Measurements from ENCODE around the gene KCNF1.
"Not testable (repeated sequence)": the region's sequence is repeated elsewhere in the genome, so short reads cannot be mapped to it uniquely, and the experiment has no call there.

The KCNF1 gene

GRCh38 chr2:10951558-10952414, 40.1 kb downstream of the KCNF1 start:
- no peak for DNase-seq (ENCODE audit: low spot score)
- in situ Hi-C loops (cut with MboI; ENCODE audit: low sequenced_read_pairs, unreplicated experiment), result no loop called here
- TF ChIP-seq, protein P1, sequence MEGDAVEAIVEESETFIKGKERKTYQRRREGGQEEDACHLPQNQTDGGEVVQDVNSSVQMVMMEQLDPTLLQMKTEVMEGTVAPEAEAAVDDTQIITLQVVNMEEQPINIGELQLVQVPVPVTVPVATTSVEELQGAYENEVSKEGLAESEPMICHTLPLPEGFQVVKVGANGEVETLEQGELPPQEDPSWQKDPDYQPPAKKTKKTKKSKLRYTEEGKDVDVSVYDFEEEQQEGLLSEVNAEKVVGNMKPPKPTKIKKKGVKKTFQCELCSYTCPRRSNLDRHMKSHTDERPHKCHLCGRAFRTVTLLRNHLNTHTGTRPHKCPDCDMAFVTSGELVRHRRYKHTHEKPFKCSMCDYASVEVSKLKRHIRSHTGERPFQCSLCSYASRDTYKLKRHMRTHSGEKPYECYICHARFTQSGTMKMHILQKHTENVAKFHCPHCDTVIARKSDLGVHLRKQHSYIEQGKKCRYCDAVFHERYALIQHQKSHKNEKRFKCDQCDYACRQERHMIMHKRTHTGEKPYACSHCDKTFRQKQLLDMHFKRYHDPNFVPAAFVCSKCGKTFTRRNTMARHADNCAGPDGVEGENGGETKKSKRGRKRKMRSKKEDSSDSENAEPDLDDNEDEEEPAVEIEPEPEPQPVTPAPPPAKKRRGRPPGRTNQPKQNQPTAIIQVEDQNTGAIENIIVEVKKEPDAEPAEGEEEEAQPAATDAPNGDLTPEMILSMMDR (IDR thresholded peaks at IDR 0.05; ENCODE audit: borderline replicate concordance, control extremely low read depth, extremely low read depth, insufficient read depth, missing control alignments), result no peak

GRCh38 chr2:10954416-10954815, 42.7 kb downstream of the KCNF1 start:
- TF ChIP-seq, protein P1 (IDR thresholded peaks at IDR 0.05; ENCODE audit: borderline replicate concordance, control extremely low read depth, extremely low read depth, insufficient read depth, missing control alignments), result no peak
- in situ Hi-C loops (cut with MboI; ENCODE audit: low sequenced_read_pairs, unreplicated experiment), result no loop called here
- DNase-seq (ENCODE audit: low spot score), result no peak

DNA sequence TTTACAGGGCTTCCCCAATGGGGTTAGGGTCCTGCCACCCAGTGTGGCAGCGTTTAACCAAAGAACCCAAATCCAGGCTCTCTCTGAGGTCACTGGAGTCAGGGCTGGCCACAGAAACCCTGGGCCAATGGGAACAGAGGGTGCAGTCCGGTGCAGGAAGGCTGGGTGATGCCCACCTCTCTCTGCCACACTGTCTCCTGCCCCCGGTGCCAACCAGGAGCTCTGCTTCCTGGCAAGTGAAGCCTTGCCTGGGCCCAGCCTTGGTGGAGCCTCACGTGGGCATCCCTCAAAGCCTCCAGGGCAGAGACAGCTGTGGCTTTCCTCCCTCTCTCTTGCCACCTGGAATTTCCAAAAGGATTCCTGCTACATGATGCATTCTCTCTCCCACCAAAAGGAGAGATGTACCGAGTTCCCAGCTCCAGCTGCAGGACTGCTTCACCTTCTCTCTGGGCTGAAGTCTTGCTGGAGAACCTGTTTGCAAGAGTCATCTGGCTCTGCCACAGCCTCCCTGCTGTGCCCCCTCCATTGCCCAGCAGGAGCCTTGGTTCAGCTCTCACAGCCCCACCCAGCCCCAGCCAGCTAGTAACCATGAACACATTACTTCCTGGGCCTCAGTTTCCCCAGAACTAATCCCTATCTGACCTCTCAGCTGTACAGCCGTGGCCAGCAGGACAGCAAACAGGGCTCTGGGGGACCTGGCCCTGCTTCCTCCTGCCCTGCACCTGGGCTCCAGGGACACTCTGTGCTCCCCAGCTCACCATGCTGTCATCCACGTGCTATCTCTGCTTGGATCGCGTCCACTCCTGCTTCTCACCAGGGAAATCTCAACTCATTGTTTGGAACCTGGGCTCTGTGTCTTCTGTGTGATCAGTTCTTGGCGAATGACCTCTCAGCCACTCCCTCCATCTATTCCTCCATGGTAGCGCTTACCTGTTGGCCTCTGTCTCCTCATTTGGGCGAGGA, 43.4 kb downstream of the KCNF1 start:
- DNase-seq (ENCODE audit: low spot score), result no peak
- TF ChIP-seq, protein P1 (IDR thresholded peaks at IDR 0.05; ENCODE audit: borderline replicate concordance, control extremely low read depth, extremely low read depth, insufficient read depth, missing control alignments), result no peak
- in situ Hi-C loops (cut with MboI; ENCODE audit: low sequenced_read_pairs, unreplicated experiment), result no loop called here

DNA sequence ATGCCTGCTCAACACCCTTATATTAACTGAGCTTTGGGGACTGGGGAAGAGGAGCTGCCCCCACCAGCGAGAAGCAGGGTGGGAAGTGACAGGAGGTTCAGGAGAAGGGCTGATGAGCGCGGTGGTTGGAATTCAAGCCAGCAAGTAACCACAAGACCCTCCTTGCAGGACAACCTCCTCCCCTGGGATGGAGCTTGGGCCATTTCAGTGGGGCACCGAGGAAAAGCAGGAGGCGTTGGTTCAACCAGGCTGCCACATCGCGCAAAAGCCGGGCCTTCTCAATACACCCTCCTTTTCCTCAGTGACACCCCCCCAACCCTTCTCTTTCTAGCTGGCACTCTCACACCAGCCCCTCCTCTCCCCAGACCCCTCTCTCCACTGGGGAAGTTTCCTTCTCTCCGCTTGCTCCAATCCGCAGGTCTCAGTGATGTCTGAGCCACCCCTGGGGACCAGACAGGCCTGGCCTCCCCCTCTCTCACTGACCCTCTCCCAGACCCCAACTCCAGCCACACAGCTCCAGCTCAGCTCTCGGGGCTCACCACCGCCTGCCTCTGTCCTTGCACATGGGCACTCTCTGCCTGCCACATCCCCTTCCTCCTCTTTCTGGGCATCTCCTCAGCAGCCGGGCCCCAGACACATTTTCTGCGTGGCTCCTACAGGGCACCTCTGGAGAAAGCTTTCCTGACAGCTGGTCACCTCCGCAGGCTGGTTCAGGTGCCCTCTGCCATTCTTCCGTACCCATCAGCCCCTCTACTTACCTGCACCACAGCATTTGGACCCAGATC, 44.5 kb downstream of the KCNF1 start:
- TF ChIP-seq, protein P1 (IDR thresholded peaks at IDR 0.05; ENCODE audit: borderline replicate concordance, control extremely low read depth, extremely low read depth, insufficient read depth, missing control alignments), result no peak
- in situ Hi-C loops (cut with MboI; ENCODE audit: low sequenced_read_pairs, unreplicated experiment), result no loop called here
- DNase-seq (ENCODE audit: low spot score), result no peak

DNA sequence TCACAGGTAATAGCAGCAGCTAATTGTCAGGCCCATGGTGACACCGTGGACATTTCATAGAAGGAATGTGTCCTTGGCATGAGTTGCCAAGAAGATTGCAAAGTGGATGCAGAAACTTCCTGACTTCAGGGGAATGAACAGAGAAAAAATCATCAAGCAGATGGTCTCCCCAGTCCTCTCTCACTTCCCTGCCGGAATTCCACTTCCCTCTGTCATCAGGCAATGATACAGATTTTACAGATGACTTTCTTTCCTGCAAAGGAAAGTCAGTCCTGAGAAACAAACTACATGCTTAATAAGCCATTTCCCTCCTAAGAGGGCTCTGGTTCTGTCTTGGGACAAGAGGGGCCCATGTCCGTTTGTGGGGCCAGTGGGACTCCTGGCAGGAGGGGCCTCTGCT, 45.7 kb downstream of the KCNF1 start:
- DNase-seq (ENCODE audit: low spot score), result no peak
- TF ChIP-seq, protein P1 (IDR thresholded peaks at IDR 0.05; ENCODE audit: borderline replicate concordance, control extremely low read depth, extremely low read depth, insufficient read depth, missing control alignments), result no peak
- in situ Hi-C loops (cut with MboI; ENCODE audit: low sequenced_read_pairs, unreplicated experiment), result no loop called here

- DNase-seq (ENCODE audit: low spot score); in situ Hi-C loops (cut with MboI; ENCODE audit: low sequenced_read_pairs, unreplicated experiment): not testable (repeated sequence)
Measured at GRCh38 chr2:10958452-10958851, 46.7 kb downstream of the KCNF1 start.

All from GM13976 (cell line).